Measurements from ENCODE around the gene TPD52L2. TPM values are rescaled to one million over a fixed set of nuclear protein-coding genes. Genes with fewer than 3 reads are reported as not detected.

Gene TPD52L2
- total RNA-seq, 2 experiments from 2014 or later = 67.8 to 70.8 TPM

- POLR2A ChIA-PET = no interaction called here
- Mint-ChIP-seq H3K4me3 (peak overlapping the region; percentile 79), H3K27me3 (peaks cover 43% of the 10 kb centered on the region), H3K9me3 (no peaks in the 10 kb centered on the region), H3K36me3 (peaks cover 2% of the 10 kb centered on the region), H3K4me1 (ENCODE audit: low read depth) (peaks cover 20% of the 10 kb centered on the region), H3K27ac (peak overlapping the region; percentile 14)
- DNase-seq = peak; percentile 32
- CTCF ChIA-PET = interaction anchor here (1.4 kb wide), 1 partner anchor 43 kb away, joined by 3 read pairs; no protein-coding TSS in a partner anchor
- intact Hi-C loops (cut with micrococcal nuclease) = no loop called here
These were observed 35.5 kb upstream of the TPD52L2 start for GRCh38 chr20:63829603-63829944.

- intact Hi-C loops (cut with micrococcal nuclease) = no loop called here
- H3K4me3 Mint-ChIP-seq = peak overlapping the region; percentile 79
- ChIA-PET POLR2A (no interaction called here), CTCF (interaction anchor here (1.4 kb wide), 1 partner anchor 44 kb away, joined by 3 read pairs; no protein-coding TSS in a partner anchor)
- DNase-seq = no peak
- H3K27ac Mint-ChIP-seq = peak overlapping the region; percentile 14
- H3K36me3 Mint-ChIP-seq = peaks cover 2% of the 10 kb centered on the region
- peaks cover 20% of the 10 kb centered on the region for H3K4me1 Mint-ChIP-seq (ENCODE audit: low read depth)
- peaks cover 43% of the 10 kb centered on the region for H3K27me3 Mint-ChIP-seq
- no peaks in the 10 kb centered on the region for H3K9me3 Mint-ChIP-seq
These were observed 34.9 kb upstream of the TPD52L2 start for GRCh38 chr20:63829945-63830835.

- peak within 1 kb of the TSS; percentile 79 for H3K4me3 Mint-ChIP-seq
- ChIA-PET CTCF (no interaction called here), POLR2A (no interaction called here)
- peaks cover 13% of the 10 kb centered on the region for H3K4me1 Mint-ChIP-seq (ENCODE audit: low read depth)
- H3K9me3 Mint-ChIP-seq = no peaks in the 10 kb centered on the region
- intact Hi-C loops (cut with micrococcal nuclease) = no loop called here
- peak within 1 kb of the TSS; percentile 14 for H3K27ac Mint-ChIP-seq
- peaks cover 2% of the 10 kb centered on the region for H3K36me3 Mint-ChIP-seq
- DNase-seq = no peak
- H3K27me3 Mint-ChIP-seq = peaks cover 35% of the 10 kb centered on the region
These were observed 34.1 kb upstream of the TPD52L2 start, which contains the start of gene ZBTB46 for GRCh38 chr20:63830841-63831588. ZBTB46 (minus strand) TSS chr20:63831264; CDS start chr20:63790757, 40,507 bp downstream.

- no peak for DNase-seq
- no peak overlapping the region for H3K4me3 Mint-ChIP-seq
- no peaks in the 10 kb centered on the region for H3K9me3 Mint-ChIP-seq
- H3K27me3 Mint-ChIP-seq = peaks cover 32% of the 10 kb centered on the region
- peaks cover 12% of the 10 kb centered on the region for H3K4me1 Mint-ChIP-seq (ENCODE audit: low read depth)
- CTCF ChIA-PET = no interaction called here
- H3K36me3 Mint-ChIP-seq = peaks cover 2% of the 10 kb centered on the region
- POLR2A ChIA-PET = no interaction called here
- intact Hi-C loops (cut with micrococcal nuclease) = no loop called here
- no peak overlapping the region for H3K27ac Mint-ChIP-seq
These were observed 33.5 kb upstream of the TPD52L2 start for GRCh38 chr20:63831646-63831992.

- no peak for DNase-seq
- Mint-ChIP-seq H3K27ac (no peak overlapping the region), H3K4me3 (peak overlapping the region; percentile 29), H3K4me1 (ENCODE audit: low read depth) (peaks cover 12% of the 10 kb centered on the region), H3K27me3 (peaks cover 28% of the 10 kb centered on the region), H3K36me3 (peaks cover 2% of the 10 kb centered on the region), H3K9me3 (no peaks in the 10 kb centered on the region)
- ChIA-PET POLR2A (no interaction called here), CTCF (interaction anchor here (0.5 kb wide), 1 partner anchor 89 kb away, joined by 3 read pairs; no protein-coding TSS in a partner anchor)
- intact Hi-C loops (cut with micrococcal nuclease) = no loop called here
These were observed 32.9 kb upstream of the TPD52L2 start for GRCh38 chr20:63831993-63832686.

- ChIA-PET CTCF (interaction anchor here (0.8 kb wide), 1 partner anchor 10 kb away, joined by 3 read pairs; no protein-coding TSS in a partner anchor), POLR2A (no interaction called here)
- peaks cover 19% of the 10 kb centered on the region for H3K27me3 Mint-ChIP-seq
- intact Hi-C loops (cut with micrococcal nuclease) = no loop called here
- H3K36me3 Mint-ChIP-seq = peaks cover 2% of the 10 kb centered on the region
- H3K4me3 Mint-ChIP-seq = no peak overlapping the region
- H3K4me1 Mint-ChIP-seq (ENCODE audit: low read depth) = peaks cover 12% of the 10 kb centered on the region
- DNase-seq = no peak
- H3K27ac Mint-ChIP-seq = no peak overlapping the region
- no peaks in the 10 kb centered on the region for H3K9me3 Mint-ChIP-seq
These were observed 31.1 kb upstream of the TPD52L2 start for GRCh38 chr20:63833776-63834490.

- peaks cover 13% of the 10 kb centered on the region for H3K27me3 Mint-ChIP-seq
- no peak for DNase-seq
- H3K4me3 Mint-ChIP-seq = no peak overlapping the region
- H3K9me3 Mint-ChIP-seq = no peaks in the 10 kb centered on the region
- CTCF ChIA-PET = no interaction called here
- peaks cover 7% of the 10 kb centered on the region for H3K4me1 Mint-ChIP-seq (ENCODE audit: low read depth)
- intact Hi-C loops (cut with micrococcal nuclease) = no loop called here
- POLR2A ChIA-PET = no interaction called here
- H3K27ac Mint-ChIP-seq = no peak overlapping the region
- peaks cover 2% of the 10 kb centered on the region for H3K36me3 Mint-ChIP-seq
These were observed 30.6 kb upstream of the TPD52L2 start for GRCh38 chr20:63834491-63834880.

GRCh38 chr20:63835021-63835858 lies 29.8 kb upstream of the TPD52L2 start:
- no peaks in the 10 kb centered on the region for H3K9me3 Mint-ChIP-seq
- ChIA-PET POLR2A (no interaction called here), CTCF (no interaction called here)
- no peak overlapping the region for H3K4me3 Mint-ChIP-seq
- H3K36me3 Mint-ChIP-seq = no peaks in the 10 kb centered on the region
- H3K4me1 Mint-ChIP-seq (ENCODE audit: low read depth) = no peaks in the 10 kb centered on the region
- H3K27me3 Mint-ChIP-seq = peaks cover 7% of the 10 kb centered on the region
- intact Hi-C loops (cut with micrococcal nuclease) = no loop called here
- H3K27ac Mint-ChIP-seq = no peak overlapping the region
- DNase-seq = no peak

- H3K27ac Mint-ChIP-seq = no peak overlapping the region
- CTCF ChIA-PET = interaction anchor here (0.5 kb wide), 1 partner anchor 72 kb away, joined by 4 read pairs; no protein-coding TSS in a partner anchor
- POLR2A ChIA-PET = no interaction called here
These were observed 28.4 kb upstream of the TPD52L2 start for GRCh38 chr20:63836458-63837344.

GRCh38 chr20:63837479-63837878 lies 27.6 kb upstream of the TPD52L2 start:
- intact Hi-C loops (cut with micrococcal nuclease) = no loop called here
- H3K4me1 Mint-ChIP-seq (ENCODE audit: low read depth) = no peaks in the 10 kb centered on the region
- H3K36me3 Mint-ChIP-seq = no peaks in the 10 kb centered on the region
- peaks cover 12% of the 10 kb centered on the region for H3K27me3 Mint-ChIP-seq
- CTCF ChIA-PET = interaction anchor here (0.5 kb wide), 1 partner anchor 72 kb away, joined by 4 read pairs; no protein-coding TSS in a partner anchor
- H3K27ac Mint-ChIP-seq = no peak overlapping the region
- POLR2A ChIA-PET = no interaction called here
- DNase-seq = no peak
- no peak overlapping the region for H3K4me3 Mint-ChIP-seq
- no peaks in the 10 kb centered on the region for H3K9me3 Mint-ChIP-seq

More at GRCh38 chr20:63836458-63837344, 28.4 kb upstream of the TPD52L2 start:
- H3K36me3 Mint-ChIP-seq = no peaks in the 10 kb centered on the region
- intact Hi-C loops (cut with micrococcal nuclease) = no loop called here
- no peaks in the 10 kb centered on the region for H3K4me1 Mint-ChIP-seq (ENCODE audit: low read depth)
- no peaks in the 10 kb centered on the region for H3K9me3 Mint-ChIP-seq
- H3K27me3 Mint-ChIP-seq = peaks cover 7% of the 10 kb centered on the region
- DNase-seq = no peak
- H3K4me3 Mint-ChIP-seq = no peak overlapping the region

Measured in activated CD4-positive, alpha-beta memory T cell treated with anti-CD3 and anti-CD28 coated beads for 36 hours (primary cell).